OCI-LY7 (cell line): ENCODE results near the gene PAPSS1.

Experiments
- EZH2phosphoT487 ChIP-seq: fragments of 200-600 bp; sonication (generic); IDR thresholded peaks from 2 replicates; pipeline ENCODE4 v1.6.1; 2018; ENCODE audit warnings: low read depth, borderline replicate concordance, mild to moderate bottlenecking, mixed run types, antibody characterized with exemption, low read length, moderate library complexity, mixed read lengths
- TF ChIP-seq, protein P1 (sequence below): fragments of 200-600 bp; sonication (generic); conservative IDR thresholded peaks from 2 replicates; pipeline ENCODE4 v1.5.1; 2014; ENCODE audit warnings: mild to moderate bottlenecking, antibody characterized with exemption, low read length, moderate library complexity, mixed read lengths

DNA sequence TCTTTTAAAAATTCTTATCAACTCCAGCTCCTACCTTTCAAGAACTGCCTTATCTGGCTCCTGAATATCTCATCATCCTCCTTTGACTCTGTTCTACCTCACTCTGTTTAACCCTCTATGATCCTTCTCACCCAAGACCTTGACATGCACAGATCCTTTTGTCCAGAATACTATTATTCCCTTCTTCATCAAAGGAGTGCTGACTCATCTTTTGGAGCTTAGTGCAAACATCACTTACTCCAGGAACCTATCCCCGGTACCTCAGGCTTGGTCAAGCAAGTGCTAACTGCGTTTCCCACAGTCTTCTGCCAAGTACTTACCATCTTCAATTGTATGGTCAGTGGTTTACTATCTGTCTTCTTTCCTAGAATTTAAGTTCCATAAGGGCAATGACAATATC, 96.0 kb downstream of the PAPSS1 start:
- TF ChIP-seq, protein P1, sequence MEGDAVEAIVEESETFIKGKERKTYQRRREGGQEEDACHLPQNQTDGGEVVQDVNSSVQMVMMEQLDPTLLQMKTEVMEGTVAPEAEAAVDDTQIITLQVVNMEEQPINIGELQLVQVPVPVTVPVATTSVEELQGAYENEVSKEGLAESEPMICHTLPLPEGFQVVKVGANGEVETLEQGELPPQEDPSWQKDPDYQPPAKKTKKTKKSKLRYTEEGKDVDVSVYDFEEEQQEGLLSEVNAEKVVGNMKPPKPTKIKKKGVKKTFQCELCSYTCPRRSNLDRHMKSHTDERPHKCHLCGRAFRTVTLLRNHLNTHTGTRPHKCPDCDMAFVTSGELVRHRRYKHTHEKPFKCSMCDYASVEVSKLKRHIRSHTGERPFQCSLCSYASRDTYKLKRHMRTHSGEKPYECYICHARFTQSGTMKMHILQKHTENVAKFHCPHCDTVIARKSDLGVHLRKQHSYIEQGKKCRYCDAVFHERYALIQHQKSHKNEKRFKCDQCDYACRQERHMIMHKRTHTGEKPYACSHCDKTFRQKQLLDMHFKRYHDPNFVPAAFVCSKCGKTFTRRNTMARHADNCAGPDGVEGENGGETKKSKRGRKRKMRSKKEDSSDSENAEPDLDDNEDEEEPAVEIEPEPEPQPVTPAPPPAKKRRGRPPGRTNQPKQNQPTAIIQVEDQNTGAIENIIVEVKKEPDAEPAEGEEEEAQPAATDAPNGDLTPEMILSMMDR = no peak
- TF ChIP-seq EZH2phosphoT487 = no peak
